HepG2 (cell line): ENCODE measurements around the gene TK1. TPM values are rescaled to one million over a fixed set of nuclear protein-coding genes. Genes with fewer than 3 reads are reported as not detected.

Experiments used
- AKNA ChIP-seq: sonication (generic); formaldehyde crosslinking; IDR thresholded peaks from 2 replicates; pipeline ENCODE4 v1.4.0; 2020; ENCODE audit warnings: missing genetic modification reagents, borderline replicate concordance
- FOSL1 ChIP-seq: sonication (generic); formaldehyde crosslinking; IDR thresholded peaks from 2 replicates; pipeline ENCODE4 v1.9.0; 2021; ENCODE audit warnings: missing genetic modification reagents, borderline replicate concordance
- GATAD1 ChIP-seq: IDR thresholded peaks from 2 replicates; pipeline ENCODE4 v1.6.1; 2016; ENCODE audit warnings: missing genetic modification reagents, missing compliant biosample characterization
- GZF1 ChIP-seq: sonication (generic); formaldehyde crosslinking; IDR thresholded peaks from 2 replicates; pipeline ENCODE4 v1.5.1; 2020; ENCODE audit warnings: mild to moderate bottlenecking, missing genetic modification reagents
- HCFC1 ChIP-seq: fragments of 150-350 bp; IDR thresholded peaks from 2 replicates; pipeline ENCODE4 v1.6.1; 2014; ENCODE audit warnings: low read depth, low read length
- NCOA1 ChIP-seq: sonication (generic); formaldehyde crosslinking; IDR thresholded peaks from 2 replicates; pipeline ENCODE4 v1.9.0; 2021; ENCODE audit warnings: missing genetic modification reagents
- NFATC3 ChIP-seq: sonication (generic); formaldehyde crosslinking; IDR thresholded peaks from 2 replicates; pipeline ENCODE4 v1.5.1; 2020; ENCODE audit warnings: mild to moderate bottlenecking, missing genetic modification reagents
- NFE2L1 ChIP-seq: sonication (generic); formaldehyde crosslinking; IDR thresholded peaks from 2 replicates; pipeline ENCODE4 v1.4.0; 2020; ENCODE audit warnings: missing genetic modification reagents, mild to moderate bottlenecking, borderline replicate concordance
- NRL ChIP-seq: sonication (generic); formaldehyde crosslinking; IDR thresholded peaks from 2 replicates; pipeline ENCODE4 v1.5.0; 2020; ENCODE audit warnings: missing genetic modification reagents, mild to moderate bottlenecking, moderate library complexity, borderline replicate concordance
- ONECUT2 ChIP-seq: sonication (generic); formaldehyde crosslinking; IDR thresholded peaks from 2 replicates; pipeline ENCODE4 v1.4.0; 2020; ENCODE audit warnings: missing genetic modification reagents
- PHB2 ChIP-seq: fragments of 450-650 bp; IDR thresholded peaks from 2 replicates; pipeline ENCODE4 v1.6.1; 2018; ENCODE audit not compliant: partially characterized antibody
- PLRG1 ChIP-seq: fragments of 450-650 bp; conservative IDR thresholded peaks from 2 replicates; pipeline ENCODE4 v1.6.1; 2016
- PRMT3 ChIP-seq: sonication (generic); formaldehyde crosslinking; IDR thresholded peaks from 2 replicates; pipeline ENCODE4 v1.8.1; 2022; ENCODE audit warnings: low read depth, mild to moderate bottlenecking, moderate library complexity, missing genetic modification reagents, borderline replicate concordance
- RAD51 ChIP-seq: fragments of 450-650 bp; IDR thresholded peaks from 2 replicates; pipeline ENCODE4 v1.6.1; 2016; ENCODE audit warnings: borderline replicate concordance
- SAP130 ChIP-seq: IDR thresholded peaks from 2 replicates; pipeline ENCODE4 v1.6.1; 2016; ENCODE audit warnings: low read depth
- SMC3 ChIP-seq: IDR thresholded peaks from 2 replicates; pipeline ENCODE4 v1.6.1; 2011; ENCODE audit warnings: low read length, improper control_type of control experiment
- ZBTB20 ChIP-seq: sonication (generic); formaldehyde crosslinking; IDR thresholded peaks from 2 replicates; pipeline ENCODE4 v1.8.1; 2023; ENCODE audit warnings: missing genetic modification reagents, low read depth, mild to moderate bottlenecking, borderline replicate concordance
- ZNF292 ChIP-seq: sonication (generic); formaldehyde crosslinking; IDR thresholded peaks from 2 replicates; pipeline ENCODE4 v1.8.1; 2022; ENCODE audit warnings: mild to moderate bottlenecking, low read depth, missing genetic modification reagents, borderline replicate concordance
- ZNF503 ChIP-seq: sonication (generic); formaldehyde crosslinking; IDR thresholded peaks from 2 replicates; pipeline ENCODE4 v1.4.0; 2020; ENCODE audit warnings: missing genetic modification reagents
- ZNF556 ChIP-seq: sonication (generic); formaldehyde crosslinking; IDR thresholded peaks from 2 replicates; pipeline ENCODE4 v1.4.0; 2020; ENCODE audit warnings: mild to moderate bottlenecking, missing genetic modification reagents, borderline replicate concordance
- ZNF562 ChIP-seq: sonication (generic); formaldehyde crosslinking; IDR thresholded peaks from 2 replicates; pipeline ENCODE4 v1.8.0; 2022; ENCODE audit warnings: missing genetic modification reagents, borderline replicate concordance
- ZNF580 ChIP-seq: IDR thresholded peaks from 2 replicates; pipeline ENCODE4 v1.6.1; 2016; ENCODE audit warnings: low read depth, borderline replicate concordance
- ZNF709 ChIP-seq: sonication (generic); formaldehyde crosslinking; IDR thresholded peaks from 2 replicates; pipeline ENCODE4 v1.5.0; 2020; ENCODE audit warnings: mild to moderate bottlenecking, missing genetic modification reagents
- ZSCAN25 ChIP-seq: sonication (generic); formaldehyde crosslinking; IDR thresholded peaks from 2 replicates; pipeline ENCODE4 v1.8.0; 2022; ENCODE audit warnings: mild to moderate bottlenecking, missing genetic modification reagents
- ZSCAN31 ChIP-seq: sonication (generic); formaldehyde crosslinking; IDR thresholded peaks from 2 replicates; pipeline ENCODE4 v1.5.0; 2020; ENCODE audit warnings: low read depth, mild to moderate bottlenecking, missing genetic modification reagents
- polyA plus RNA-seq, 8 experiments: library from polyadenylated mRNA; depleted of rRNA in 3 of 8; stranded (reverse) in 7 of 8; unstranded in 1 of 8; fragments of >200 nt; fragmentation: Illumina TruSeq in 4 of 8; extraction: Trizol in 4 of 8; gene quantifications; 2 replicates each; pipeline versions ENCODE4 v1.2.1 to v1.2.3, GENCODE V29; 2011 to 2016; ENCODE audit warnings: low read depth in 4 of 8, missing spikeins in 1 of 8, mixed read lengths in 1 of 8; ENCODE audit not compliant: insufficient read depth in 1 of 8
- total RNA-seq, 5 experiments: library from RNA; depleted of rRNA; stranded (reverse); fragments of >200 nt; fragmentation: Illumina TruSeq; extraction: Trizol; gene quantifications; 2 replicates each; pipeline ENCODE4 v1.2.3, GENCODE V29; 2016; ENCODE audit warnings: low read depth in 1 of 5

The TK1 gene
- total and polyA plus RNA-seq, 2 of the 13 experiments (the other 11 are each of a cell fraction or from before 2014, with no cell fraction given) = 45.0 to 96.0 TPM

GRCh38 chr17:78214016-78214705 lies 27.3 kb upstream of the TK1 start, which contains the start of gene BIRC5 (continued):
- no peak for TF ChIP-seq SMC3
- TF ChIP-seq ZSCAN31 (CRISPR knock-in tag) = peak; percentile 77
- no peak for TF ChIP-seq NFE2L1 (CRISPR knock-in tag)
- peak; percentile 63; the same call in 1 of the 2 replicates for TF ChIP-seq NRL (CRISPR knock-in tag)
- peak; percentile 98 for TF ChIP-seq GATAD1 (CRISPR knock-in tag)
- peak; percentile 83 for TF ChIP-seq PRMT3 (CRISPR knock-in tag)
- no peak for TF ChIP-seq RAD51
- TF ChIP-seq ZNF292 = no peak
- no peak for TF ChIP-seq PLRG1
- TF ChIP-seq ZNF503 (CRISPR knock-in tag) = peak; percentile 81
- TF ChIP-seq NFATC3 = peak; percentile 81; the same call in 1 of the 2 replicates
- no peak for TF ChIP-seq ZSCAN25
- TF ChIP-seq AKNA (CRISPR knock-in tag) = no peak
- TF ChIP-seq ZNF562 (CRISPR knock-in tag) = no peak
- peak; percentile 100 for TF ChIP-seq SAP130 (CRISPR knock-in tag)
- TF ChIP-seq ZNF580 (CRISPR knock-in tag) = peak; percentile 96; the same call in 1 of the 2 replicates
- TF ChIP-seq ZNF556 = peak; percentile 88; the same call in 1 of the 2 replicates
- peak; percentile 90; the same call in 1 of the 2 replicates for TF ChIP-seq ZBTB20 (CRISPR knock-in tag)
- peak; percentile 94 for TF ChIP-seq HCFC1
- no peak for TF ChIP-seq PHB2
- TF ChIP-seq NCOA1 (CRISPR knock-in tag) = no peak
- no peak; the same call in 1 of the 2 replicates for TF ChIP-seq ZNF709 (CRISPR knock-in tag)
- TF ChIP-seq GZF1 (CRISPR knock-in tag) = peak; percentile 69; the same call in 1 of the 2 replicates
- no peak for TF ChIP-seq FOSL1
- TF ChIP-seq ONECUT2 = no peak
